Endothelial cell of umbilical vein (primary cell): ENCODE data around the gene RSPRY1.

Experiments used
- CTCF ChIP-seq, 2 donors: IDR thresholded peaks; 1 replicate in 1 of 2; 2 replicates in 1 of 2; pipeline ENCODE4 v1.5.1; 2011; ENCODE audit warnings: low read length in 2 of 2, mild to moderate bottlenecking in 2 of 2, moderate library complexity in 2 of 2, control low read depth in 1 of 2, inconsistent platforms in 1 of 2, low read depth in 1 of 2; ENCODE audit not compliant: insufficient read depth in 1 of 2; ENCODE audit errors: extremely low read depth in 1 of 2
- GATA2 ChIP-seq: IDR thresholded peaks from 2 replicates; pipeline ENCODE4 v1.7.0; 2011; ENCODE audit warnings: low read depth, mild to moderate bottlenecking, moderate library complexity, mixed read lengths, low read length; ENCODE audit not compliant: insufficient read length, insufficient read depth

- TF ChIP-seq CTCF (IDR thresholded peaks at IDR 0.05; ENCODE audit: extremely low read depth in 1 of 2, insufficient read depth in 1 of 2, low read depth in 1 of 2, low read length in 2 of 2) (no peak), GATA2 (peak; percentile 50)
Measured at GRCh38 chr16:57260294-57260929, 74.3 kb downstream of the RSPRY1 start.
